GM18951 (cell line): ENCODE data around the gene SEMA6C.

Source experiments
- POLR2A ChIP-seq: IDR thresholded peaks from 4 replicates; pipeline ENCODE4 v1.6.1; 2011; ENCODE audit warnings: mild to moderate bottlenecking; ENCODE audit not compliant: insufficient read length, insufficient read depth; ENCODE audit errors: extremely low read depth
- in situ Hi-C: fragments of 300-500 bp; cut with MboI; formaldehyde crosslinking; loops from one replicate; pipeline ENCODE4 v1.12.0; 2022; ENCODE audit warnings: low sequenced_read_pairs, mixed read lengths, inconsistent platforms; ENCODE audit not compliant: unreplicated experiment

Gene SEMA6C

GRCh38 chr1:151171190-151171589 lies 24.8 kb upstream of the SEMA6C start:
- in situ Hi-C loops, result no loop called here
- TF ChIP-seq POLR2A, result peak; percentile 25

- in situ Hi-C loops, result no loop called here
- TF ChIP-seq POLR2A, result no peak
These were observed 20.7 kb upstream of the SEMA6C start for GRCh38 chr1:151167116-151167515.

GRCh38 chr1:151166505-151166956 lies 20.1 kb upstream of the SEMA6C start:
- in situ Hi-C loops, result no loop called here
- no peak for TF ChIP-seq POLR2A

- in situ Hi-C loops, result no loop called here
- peak; percentile 73 for TF ChIP-seq POLR2A
These were observed 19.5 kb upstream of the SEMA6C start, which contains the start of the genes LYSMD1 and SCNM1 for GRCh38 chr1:151165738-151166504. LYSMD1 (minus strand) TSS chr1:151165902; CDS start chr1:151165258, 644 bp downstream. SCNM1 (plus strand) TSS chr1:151166144; CDS start chr1:151166153, 9 bp downstream.

GRCh38 chr1:151165281-151165737 lies 18.9 kb upstream of the SEMA6C start:
- TF ChIP-seq POLR2A, result no peak
- in situ Hi-C loops, result no loop called here

GRCh38 chr1:151164732-151165280 lies 18.4 kb upstream of the SEMA6C start:
- no peak for TF ChIP-seq POLR2A

GRCh38 chr1:151159373-151159772 lies 12.9 kb upstream of the SEMA6C start:
- no peak for TF ChIP-seq POLR2A
- in situ Hi-C loops, result loop anchor here (5.0 kb wide), 1 partner anchor 62 kb away; no protein-coding TSS in a partner anchor

More at GRCh38 chr1:151164732-151165280, 18.4 kb upstream of the SEMA6C start:
- in situ Hi-C loops, result no loop called here

- in situ Hi-C loops, result loop anchor here (5.0 kb wide), 1 partner anchor 62 kb away; no protein-coding TSS in a partner anchor
- TF ChIP-seq POLR2A, result no peak
These were observed 12.4 kb upstream of the SEMA6C start for GRCh38 chr1:151158751-151159251.

GRCh38 chr1:151158326-151158725 lies 11.9 kb upstream of the SEMA6C start:
- TF ChIP-seq POLR2A, result no peak
- in situ Hi-C loops, result loop anchor here (5.0 kb wide), 1 partner anchor 61 kb away; no protein-coding TSS in a partner anchor

- peak; percentile 31 for TF ChIP-seq POLR2A
- in situ Hi-C loops, result loop anchor here (5.0 kb wide), 1 partner anchor 60 kb away; no protein-coding TSS in a partner anchor
These were observed 10.7 kb upstream of the SEMA6C start for GRCh38 chr1:151157067-151157531.

GRCh38 chr1:151156515-151156819 lies 10.0 kb upstream of the SEMA6C start, which contains the start of gene TNFAIP8L2:
TNFAIP8L2 (plus strand) TSS chr1:151156649; CDS start chr1:151158698, 2,049 bp downstream.
- peak; percentile 39 for TF ChIP-seq POLR2A
- in situ Hi-C loops, result loop anchor here (5.0 kb wide), 1 partner anchor 59 kb away; no protein-coding TSS in a partner anchor

- in situ Hi-C loops, result no loop called here
These were observed 1.2 kb upstream of the SEMA6C start for GRCh38 chr1:151147665-151148064.

GRCh38 chr1:151147132-151147503 lies 687 bp upstream of the SEMA6C start:
- in situ Hi-C loops, result no loop called here
- no peak for TF ChIP-seq POLR2A

More at GRCh38 chr1:151147665-151148064, 1.2 kb upstream of the SEMA6C start:
- TF ChIP-seq POLR2A, result no peak
